OCI-LY7 (cell line): Measurements from ENCODE around the gene COL23A1.

Experiments
- CTCF ChIP-seq: fragments of 200-600 bp; sonication (generic); conservative IDR thresholded peaks from 2 replicates; pipeline ENCODE4 v1.5.1; 2014; ENCODE audit warnings: mild to moderate bottlenecking, antibody characterized with exemption, low read length, moderate library complexity, mixed read lengths
- EZH2phosphoT487 ChIP-seq: fragments of 200-600 bp; sonication (generic); IDR thresholded peaks from 2 replicates; pipeline ENCODE4 v1.6.1; 2018; ENCODE audit warnings: low read depth, borderline replicate concordance, mild to moderate bottlenecking, mixed run types, antibody characterized with exemption, low read length, moderate library complexity, mixed read lengths

- TF ChIP-seq CTCF (no peak), EZH2phosphoT487 (no peak)
Measured at GRCh38 chr5:178340187-178340586, 250.0 kb downstream of the COL23A1 start.
